Smooth muscle cell (in vitro differentiated cells): Measurements from ENCODE around the gene SIGMAR1. TPM values are rescaled to one million over a fixed set of nuclear protein-coding genes. Genes with fewer than 3 reads are reported as not detected.
A peak's percentile ranks its signal among the peaks of the same experiment; 100 is the strongest.

Source experiments
- DNase-seq: peaks from one replicate; lab custom pipeline; 2025; ENCODE audit not compliant: unreplicated experiment; lab: John Stamatoyannopoulos, UW
- H2AFZ ChIP-seq: fragments of 200-600 bp; sonication (generic); 2 replicates; pipeline ENCODE4 v1.6.0; 2016; ENCODE audit warnings: antibody characterized with exemption, low read depth, mild to moderate bottlenecking
- H3F3A ChIP-seq: fragments of 200-600 bp; sonication (generic); 2 replicates; pipeline ENCODE4 v1.6.0; 2017; ENCODE audit warnings: antibody characterized with exemption, low read depth
- H3K27ac ChIP-seq: fragments of 200-600 bp; sonication (generic); 2 replicates; pipeline ENCODE4 v1.5.1; 2016; ENCODE audit warnings: low read depth, mild to moderate bottlenecking
- H3K27me3 ChIP-seq: fragments of 200-600 bp; sonication (generic); 2 replicates; pipeline ENCODE4 v1.6.1; 2016; ENCODE audit warnings: low read depth, mild to moderate bottlenecking
- H3K36me3 ChIP-seq: fragments of 200-600 bp; sonication (generic); 2 replicates; pipeline ENCODE4 v1.5.1; 2016; ENCODE audit warnings: low read depth
- H3K4me1 ChIP-seq: fragments of 200-600 bp; sonication (generic); 2 replicates; pipeline ENCODE4 v1.5.1; 2016; ENCODE audit warnings: low read depth
- H3K4me2 ChIP-seq: fragments of 200-600 bp; sonication (generic); 2 replicates; pipeline ENCODE4 v1.6.0; 2016; ENCODE audit warnings: mild to moderate bottlenecking
- H3K4me3 ChIP-seq: fragments of 200-600 bp; sonication (generic); 2 replicates; pipeline ENCODE4 v1.5.1; 2016; ENCODE audit warnings: mild to moderate bottlenecking
- H3K79me2 ChIP-seq: fragments of 200-600 bp; sonication (generic); 2 replicates; pipeline ENCODE4 v1.6.0; 2016; ENCODE audit warnings: low read depth, mild to moderate bottlenecking
- H3K9ac ChIP-seq: fragments of 200-600 bp; sonication (generic); 2 replicates; pipeline ENCODE4 v1.6.0; 2016; ENCODE audit warnings: low read depth
- H3K9me3 ChIP-seq: fragments of 200-600 bp; sonication (generic); replicated peaks from 2 replicates; pipeline ENCODE4 v1.5.1; 2016; ENCODE audit warnings: low read depth
- H4K20me1 ChIP-seq: fragments of 200-600 bp; sonication (generic); 2 replicates; pipeline ENCODE4 v1.6.0; 2016; ENCODE audit warnings: low read depth
- WGBS: methylation state at CpG from one replicate; pipeline ENCODE4 v1.1.7; 2016; ENCODE audit warnings: low lambda C conversion rate; 5-methylcytosine and 5-hydroxymethylcytosine counted together
- polyA plus RNA-seq: library from polyadenylated mRNA; unstranded; fragments of >200 nt; fragmentation: Nextera tagmentation; extraction: Ambion mirVana; gene quantifications from 2 replicates; pipeline ENCODE4 v1.2.1, GENCODE V29; 2016
- total RNA-seq: library from RNA; depleted of rRNA; stranded (reverse); fragments of >200 nt; gene quantifications from 2 replicates; pipeline ENCODE4 v1.2.3, GENCODE V29; 2014
- TF ChIP-seq, protein P1 (sequence below): fragments of 200-600 bp; sonication (generic); IDR thresholded peaks from 2 replicates; pipeline ENCODE4 v1.5.1; 2017; ENCODE audit warnings: borderline replicate concordance, mild to moderate bottlenecking, antibody characterized with exemption; ENCODE audit not compliant: insufficient read depth, poor library complexity, severe bottlenecking

The SIGMAR1 gene
- total and polyA plus RNA-seq, 2 experiments from 2014 or later: 105 to 192 TPM

GRCh38 chr9:34665381-34666250, 28.0 kb upstream of the SIGMAR1 start:
- TF ChIP-seq, protein P1, sequence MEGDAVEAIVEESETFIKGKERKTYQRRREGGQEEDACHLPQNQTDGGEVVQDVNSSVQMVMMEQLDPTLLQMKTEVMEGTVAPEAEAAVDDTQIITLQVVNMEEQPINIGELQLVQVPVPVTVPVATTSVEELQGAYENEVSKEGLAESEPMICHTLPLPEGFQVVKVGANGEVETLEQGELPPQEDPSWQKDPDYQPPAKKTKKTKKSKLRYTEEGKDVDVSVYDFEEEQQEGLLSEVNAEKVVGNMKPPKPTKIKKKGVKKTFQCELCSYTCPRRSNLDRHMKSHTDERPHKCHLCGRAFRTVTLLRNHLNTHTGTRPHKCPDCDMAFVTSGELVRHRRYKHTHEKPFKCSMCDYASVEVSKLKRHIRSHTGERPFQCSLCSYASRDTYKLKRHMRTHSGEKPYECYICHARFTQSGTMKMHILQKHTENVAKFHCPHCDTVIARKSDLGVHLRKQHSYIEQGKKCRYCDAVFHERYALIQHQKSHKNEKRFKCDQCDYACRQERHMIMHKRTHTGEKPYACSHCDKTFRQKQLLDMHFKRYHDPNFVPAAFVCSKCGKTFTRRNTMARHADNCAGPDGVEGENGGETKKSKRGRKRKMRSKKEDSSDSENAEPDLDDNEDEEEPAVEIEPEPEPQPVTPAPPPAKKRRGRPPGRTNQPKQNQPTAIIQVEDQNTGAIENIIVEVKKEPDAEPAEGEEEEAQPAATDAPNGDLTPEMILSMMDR: no peak
- 2% methylated on average over 29 of the region's 55 CpGs for WGBS
- H3K79me2 ChIP-seq: peaks cover 5% of the 10 kb centered on the region
- no peaks in the 10 kb centered on the region for H3K36me3 ChIP-seq
- peak overlapping the region; percentile 56 for H2AFZ ChIP-seq
- H3K9ac ChIP-seq: peak overlapping the region; percentile 89
- H3K4me1 ChIP-seq: peaks cover 10% of the 10 kb centered on the region
- DNase-seq: peak; percentile 84
- H3K9me3 ChIP-seq: no peaks in the 10 kb centered on the region
- peak overlapping the region; percentile 93 for H3K27ac ChIP-seq
- H3K4me3 ChIP-seq: peak overlapping the region; percentile 74
- no peaks in the 10 kb centered on the region for H4K20me1 ChIP-seq
- peaks cover 8% of the 10 kb centered on the region for H3F3A ChIP-seq
- peak overlapping the region; percentile 86 for H3K4me2 ChIP-seq
- no peaks in the 10 kb centered on the region for H3K27me3 ChIP-seq

DNA sequence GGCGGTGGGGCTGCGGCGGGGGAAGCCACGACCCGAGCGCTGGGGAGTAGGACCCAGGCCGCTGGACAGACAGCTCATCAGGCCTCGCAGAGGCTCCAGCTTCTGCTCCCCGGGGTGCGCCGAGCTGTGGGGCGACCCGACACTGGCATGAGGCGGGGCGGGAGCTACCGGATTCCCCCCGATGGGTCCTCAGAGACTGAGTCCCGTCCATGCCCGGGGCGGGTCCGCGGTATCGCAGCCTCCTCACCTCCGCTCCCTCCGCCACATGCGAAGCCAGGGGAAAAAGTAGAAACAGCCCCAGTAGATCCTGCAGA, 27.4 kb upstream of the SIGMAR1 start:
- Histone ChIP-seq H3K9ac (peak overlapping the region; percentile 18), H3F3A (peaks cover 8% of the 10 kb centered on the region), H4K20me1 (no peaks in the 10 kb centered on the region), H3K36me3 (no peaks in the 10 kb centered on the region), H3K79me2 (peaks cover 5% of the 10 kb centered on the region), H3K4me3 (peak overlapping the region; percentile 74), H3K9me3 (no peaks in the 10 kb centered on the region), H3K4me2 (peak overlapping the region; percentile 86), H2AFZ (no peak overlapping the region), H3K4me1 (peaks cover 10% of the 10 kb centered on the region), H3K27me3 (no peaks in the 10 kb centered on the region), H3K27ac (peak overlapping the region; percentile 64)
- TF ChIP-seq, protein P1: no peak
- under 1% methylated on average over 26 of the region's 26 CpGs for WGBS
- no peak for DNase-seq

- peak overlapping the region; percentile 86 for H3K4me2 ChIP-seq
- DNase-seq: peak; percentile 39
- TF ChIP-seq, protein P1: peak; percentile 69
- peaks cover 10% of the 10 kb centered on the region for H3K4me1 ChIP-seq
- H3K9ac ChIP-seq: peak overlapping the region; percentile 18
- H3K9me3 ChIP-seq: no peaks in the 10 kb centered on the region
- H3K27me3 ChIP-seq: no peaks in the 10 kb centered on the region
- no peaks in the 10 kb centered on the region for H3K36me3 ChIP-seq
- H3K4me3 ChIP-seq: peak overlapping the region; percentile 74
- no peak overlapping the region for H2AFZ ChIP-seq
- H4K20me1 ChIP-seq: no peaks in the 10 kb centered on the region
- H3K27ac ChIP-seq: peak overlapping the region; percentile 64
- peaks cover 8% of the 10 kb centered on the region for H3F3A ChIP-seq
- peaks cover 5% of the 10 kb centered on the region for H3K79me2 ChIP-seq
- WGBS: 6% methylated on average over 18 of the region's 18 CpGs
Measured at GRCh38 chr9:34664281-34665066, 26.9 kb upstream of the SIGMAR1 start.
